HG03025 (cell line): Measurements from ENCODE around the gene CRYGC.

Source experiments
- ATAC-seq: cut with Tn5 transposase; IDR thresholded peaks from one replicate; pipeline ENCODE4 v1.9.1; 2021; ENCODE audit warnings: mild to moderate bottlenecking, moderate library complexity; ENCODE audit not compliant: unreplicated experiment, low FRiP score

CRYGC gene

GRCh38 chr2:208098267-208098666 is 31.4 kb downstream of the CRYGC start:
- no peak for ATAC-seq

GRCh38 chr2:208097801-208098200 is 31.8 kb downstream of the CRYGC start:
- ATAC-seq: no peak

GRCh38 chr2:208097313-208097712 is 32.3 kb downstream of the CRYGC start:
- no peak for ATAC-seq

GRCh38 chr2:208096080-208096479 is 33.5 kb downstream of the CRYGC start:
- ATAC-seq: no peak

- no peak for ATAC-seq
Observed at GRCh38 chr2:208093128-208093527, 36.5 kb downstream of the CRYGC start.

GRCh38 chr2:208092093-208092832 is 37.4 kb downstream of the CRYGC start:
- no peak for ATAC-seq

GRCh38 chr2:208090420-208090819 is 39.2 kb downstream of the CRYGC start:
- no peak for ATAC-seq

GRCh38 chr2:208086029-208086428 is 43.6 kb downstream of the CRYGC start:
- no peak for ATAC-seq

- no peak for ATAC-seq
Observed at GRCh38 chr2:208083807-208084206, 45.8 kb downstream of the CRYGC start.
